DMS114 treated with DMSO at 0.1 percent for 48 hours (cell line): ENCODE results near the gene SLC39A11.
"Not testable (repeated sequence)": the region's sequence is repeated elsewhere in the genome, so short reads cannot be mapped to it uniquely, and the experiment has no call there.

Experiments used
- DNase-seq: peaks from one replicate; lab custom pipeline; 2025; ENCODE audit not compliant: unreplicated experiment; lab: John Stamatoyannopoulos, UW

The SLC39A11 gene

DNA sequence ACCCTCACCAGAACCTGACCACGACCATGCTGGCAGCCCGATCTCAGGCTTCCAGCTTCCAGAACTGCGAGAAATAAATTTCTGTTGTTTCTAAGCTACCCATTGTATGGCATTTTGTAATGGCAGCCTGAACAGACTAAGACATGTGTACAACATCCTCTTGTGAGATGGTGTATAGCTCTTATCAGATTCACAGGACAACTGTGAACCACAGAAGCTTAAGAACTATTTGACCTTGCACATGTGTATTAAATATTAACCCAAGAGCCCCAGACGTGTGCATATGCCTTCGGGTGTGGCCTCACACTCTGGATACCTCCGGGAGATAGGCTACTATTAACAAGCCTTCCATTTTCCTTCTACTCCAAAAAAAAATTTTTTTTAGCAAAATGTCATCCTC lies 248.9 kb downstream of the SLC39A11 start:
- DNase-seq, result no peak

DNA sequence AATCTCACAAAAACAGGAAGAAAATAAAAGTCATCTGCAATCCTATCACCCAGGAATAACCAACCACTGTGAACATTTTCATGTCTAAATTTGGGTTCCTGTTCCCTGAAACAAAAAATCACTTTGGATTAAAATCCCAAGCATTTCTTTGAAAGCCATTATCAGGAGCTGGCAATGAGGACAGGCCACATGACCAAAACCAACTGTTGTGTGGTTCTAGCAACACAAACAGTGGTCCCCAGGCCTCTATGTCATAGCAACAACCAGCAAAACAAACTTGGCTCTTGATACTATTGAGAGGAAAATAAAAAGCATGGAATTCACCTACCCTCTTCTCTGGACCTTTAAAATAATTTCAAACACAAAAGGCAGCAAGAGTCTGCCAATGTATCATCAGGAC lies 252.5 kb downstream of the SLC39A11 start:
- no peak for DNase-seq

DNA sequence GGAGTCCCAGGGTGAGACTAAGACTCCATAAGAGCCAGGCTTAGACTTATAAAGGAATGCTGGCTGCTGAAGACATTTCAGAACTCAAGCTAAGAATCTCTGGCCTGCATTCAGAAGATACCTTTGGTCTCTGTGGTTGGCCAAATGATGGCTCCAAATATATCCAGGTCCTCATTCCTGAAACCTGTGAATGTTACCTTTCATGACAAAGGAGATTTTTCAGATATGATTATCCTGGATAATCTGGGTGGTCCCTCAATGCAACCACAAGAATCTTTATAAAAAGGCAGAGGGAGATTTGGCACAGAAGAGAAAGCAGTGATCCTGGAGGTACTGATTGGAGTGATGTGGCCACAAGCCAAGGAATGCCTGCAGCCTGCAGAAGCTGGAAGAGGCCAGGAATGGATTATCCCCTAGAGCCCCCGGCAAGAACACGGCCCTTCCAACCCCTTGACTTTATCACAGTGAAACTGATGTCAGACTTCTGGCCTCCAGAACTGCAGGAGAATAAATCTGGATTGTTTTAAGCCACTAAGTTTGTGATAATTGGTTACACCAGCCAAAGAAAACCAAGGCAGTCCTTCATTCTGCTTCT lies 253.3 kb downstream of the SLC39A11 start:
- DNase-seq, result no peak

DNA sequence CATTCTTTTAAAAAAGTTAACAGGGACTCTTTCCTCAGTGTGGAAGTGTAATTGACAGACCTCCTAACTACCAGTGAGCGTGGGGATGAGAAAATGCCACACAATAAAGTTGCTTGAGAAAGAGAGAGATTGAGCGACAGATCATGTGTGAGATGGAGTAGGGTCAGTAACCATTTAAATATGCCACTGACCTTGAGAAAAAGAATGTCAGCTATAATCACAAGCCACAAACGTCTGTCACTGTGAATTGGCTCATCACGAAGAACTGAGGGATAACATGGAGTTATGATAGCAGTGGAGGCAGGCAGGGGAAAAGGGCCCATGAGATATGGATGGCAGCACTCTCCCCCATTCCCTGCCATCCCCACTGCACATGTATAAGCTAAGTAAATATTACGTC lies 253.9 kb downstream of the SLC39A11 start:
- DNase-seq, result no peak

DNA sequence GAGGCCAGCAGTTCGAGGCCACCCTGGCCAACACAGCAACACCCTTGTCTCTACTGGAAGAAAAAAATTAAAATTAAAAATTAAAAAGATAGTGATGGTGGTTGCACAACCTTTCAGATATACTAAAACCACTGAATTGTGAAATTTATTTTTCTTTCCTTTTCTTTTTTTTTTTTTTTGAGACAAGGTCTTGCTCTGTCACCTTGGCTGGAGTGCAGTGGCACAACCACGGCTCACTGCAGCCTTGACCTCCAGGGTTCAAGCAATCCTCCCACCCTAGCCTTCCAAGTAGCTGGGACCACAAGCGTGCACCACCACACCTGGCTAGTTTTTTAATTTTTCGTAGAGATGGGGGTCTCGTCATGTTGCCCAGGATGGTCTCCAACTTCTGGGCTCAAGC lies 254.4 kb downstream of the SLC39A11 start:
- no peak for DNase-seq

DNA sequence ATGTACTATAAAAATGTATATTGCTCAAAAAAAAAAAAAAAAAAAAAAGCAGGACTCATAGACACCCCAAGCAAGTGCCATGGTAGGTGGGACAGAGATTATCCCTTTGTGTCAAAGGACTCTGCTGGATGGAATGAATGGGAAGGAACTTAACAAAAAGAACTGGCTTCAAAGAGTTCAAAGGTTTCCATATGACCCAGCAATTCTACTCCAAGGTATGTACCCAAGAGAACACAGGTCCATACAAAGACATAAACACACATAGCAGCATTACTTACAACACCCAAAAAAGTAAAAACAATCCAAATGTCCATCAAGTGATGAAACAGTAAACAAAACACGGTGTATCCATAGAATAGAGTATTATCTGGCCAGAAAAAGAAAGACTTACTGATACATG lies 255.2 kb downstream of the SLC39A11 start:
- no peak for DNase-seq

DNA sequence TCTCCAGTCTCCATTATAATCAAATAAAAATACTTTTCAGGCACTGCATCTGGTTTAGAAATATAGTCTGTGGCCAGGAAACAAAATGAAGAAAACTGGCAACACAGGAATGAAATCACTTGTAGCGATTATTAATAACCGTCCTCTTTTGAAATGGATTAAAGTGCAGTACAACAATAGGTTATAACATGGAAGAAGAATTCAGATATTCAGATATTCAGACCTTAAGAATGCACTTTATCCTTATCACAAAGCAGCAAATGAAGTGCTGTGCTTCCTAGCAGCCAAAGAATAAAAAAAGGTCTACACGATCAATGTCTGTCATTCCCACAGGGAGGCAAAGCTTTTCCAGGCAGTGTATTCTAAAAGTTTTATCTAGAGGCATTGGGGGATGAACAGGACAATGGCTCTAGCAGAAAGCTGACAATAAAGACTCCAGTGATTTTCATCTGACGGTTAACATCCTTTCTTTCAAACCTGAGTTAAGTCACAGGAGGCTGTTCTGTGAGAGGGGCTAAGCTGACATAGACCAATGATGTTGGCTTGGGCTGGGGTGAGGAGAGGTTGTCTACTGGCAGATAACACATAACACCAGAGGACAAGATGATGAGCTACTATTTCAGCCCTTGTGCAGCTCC lies 259.2 kb downstream of the SLC39A11 start:
- DNase-seq, result no peak

DNA sequence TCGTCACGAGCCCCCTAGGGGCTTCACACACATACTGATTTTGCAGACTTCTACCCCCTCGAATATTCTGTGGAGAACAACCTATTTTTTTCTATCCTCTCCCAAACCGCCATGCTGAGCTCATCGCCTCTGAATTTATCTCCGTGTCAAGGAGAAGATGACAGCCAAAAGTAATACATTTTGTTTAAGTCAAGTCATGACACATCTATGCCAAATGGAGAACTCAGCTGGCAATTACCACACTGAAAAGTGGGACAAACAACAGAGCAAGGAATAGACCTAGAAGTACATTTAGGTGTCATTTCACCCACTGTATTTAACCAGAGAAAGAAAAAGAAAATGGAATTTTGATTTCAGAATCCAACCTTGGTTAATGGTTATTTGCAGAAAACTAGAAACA lies 260.2 kb downstream of the SLC39A11 start:
- no peak for DNase-seq

DNA sequence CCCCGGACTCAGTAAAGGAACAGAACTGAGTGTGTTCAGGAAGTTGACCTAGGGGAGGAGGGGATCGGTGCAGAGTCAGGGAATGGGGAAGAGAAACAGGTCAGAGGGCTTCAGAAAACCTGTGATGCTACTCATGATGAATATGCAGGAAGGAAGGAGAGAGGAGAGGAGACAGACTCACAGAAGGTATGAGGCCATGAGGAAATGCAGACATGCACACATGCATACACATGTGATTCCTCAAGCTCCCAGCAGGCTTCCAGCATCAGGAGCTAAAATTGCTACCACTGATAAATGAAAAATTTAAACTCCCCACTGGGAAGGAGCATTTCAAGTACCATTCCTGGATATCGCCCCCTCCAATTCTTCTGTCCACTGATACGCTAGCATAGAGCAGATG lies 262.6 kb downstream of the SLC39A11 start:
- no peak for DNase-seq

DNA sequence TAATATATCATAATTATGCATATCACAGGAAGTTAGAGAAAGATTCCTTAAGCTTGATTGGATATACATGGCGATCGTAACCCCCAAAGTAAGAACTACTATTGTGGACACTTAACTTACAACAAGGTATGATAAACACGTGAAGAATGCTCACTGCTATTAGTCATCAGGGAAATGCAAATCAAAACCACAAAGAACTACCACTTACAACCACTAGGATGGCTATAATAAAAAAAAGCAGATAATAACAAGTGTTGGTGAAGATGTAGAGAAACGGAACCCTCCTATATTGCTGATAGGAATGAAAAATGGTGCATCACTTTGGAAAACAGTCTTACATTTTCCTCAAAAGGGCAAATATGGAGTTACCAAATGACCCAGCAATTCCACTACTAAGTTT lies 265.9 kb downstream of the SLC39A11 start:
- DNase-seq, result no peak

DNA sequence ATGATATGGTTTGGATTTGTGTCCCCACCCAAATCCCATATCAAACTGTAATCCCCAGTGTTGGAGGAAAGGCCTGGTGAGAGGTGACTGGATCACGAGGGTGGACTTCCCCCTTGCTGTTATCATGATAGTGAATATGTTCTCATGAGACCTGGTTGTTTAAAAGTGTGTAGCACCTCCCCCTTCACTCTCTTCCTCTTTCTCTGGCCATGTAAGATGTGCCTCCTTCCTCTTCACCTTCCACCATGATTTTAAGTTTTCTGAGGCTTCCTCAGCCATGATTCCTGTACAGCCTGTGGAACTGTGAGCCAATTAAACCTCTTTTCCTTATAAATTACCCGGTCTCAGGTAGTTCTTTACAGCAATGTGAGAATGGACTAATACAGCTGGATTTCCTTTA lies 266.4 kb downstream of the SLC39A11 start:
- DNase-seq, result not testable (repeated sequence)

DNA sequence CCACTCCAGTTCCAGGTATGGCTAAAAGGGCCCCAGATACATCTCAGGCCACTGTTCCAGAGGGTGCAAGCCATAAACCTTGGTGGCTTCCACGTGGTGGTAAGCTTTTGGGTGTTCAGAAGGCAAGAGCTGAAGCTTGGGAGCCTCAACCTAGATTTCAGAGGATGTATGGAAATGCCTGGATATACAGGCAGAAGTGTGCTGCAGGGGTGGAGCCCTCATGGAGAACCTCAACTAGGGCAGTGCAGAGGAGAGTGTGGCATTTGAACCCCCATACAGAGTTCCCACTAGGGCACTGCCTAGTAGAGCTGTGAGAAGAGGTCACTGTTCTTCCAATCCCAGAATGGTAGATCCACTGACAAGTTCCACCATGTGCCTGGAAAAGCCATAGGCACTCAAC lies 267.3 kb downstream of the SLC39A11 start:
- DNase-seq, result no peak

DNA sequence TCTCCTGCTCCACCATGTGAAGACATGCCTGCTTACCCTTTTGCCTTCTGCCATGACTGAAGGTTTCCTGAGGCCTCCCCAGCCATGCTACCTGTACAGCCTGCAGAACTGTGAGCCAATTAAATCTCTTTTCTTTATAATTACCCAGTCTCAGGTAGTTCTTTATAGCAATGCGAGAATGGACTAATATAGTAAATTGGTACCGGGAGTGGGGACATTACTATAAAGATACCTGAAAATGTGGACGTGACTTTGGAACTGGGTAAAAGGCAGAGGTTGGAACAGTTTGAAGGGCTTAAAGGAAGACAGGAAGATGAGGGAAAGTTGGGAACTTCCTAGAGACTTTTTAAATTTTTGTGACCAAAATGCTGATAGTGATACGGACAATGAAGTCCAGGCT lies 268.2 kb downstream of the SLC39A11 start:
- DNase-seq, result not testable (repeated sequence)

DNA sequence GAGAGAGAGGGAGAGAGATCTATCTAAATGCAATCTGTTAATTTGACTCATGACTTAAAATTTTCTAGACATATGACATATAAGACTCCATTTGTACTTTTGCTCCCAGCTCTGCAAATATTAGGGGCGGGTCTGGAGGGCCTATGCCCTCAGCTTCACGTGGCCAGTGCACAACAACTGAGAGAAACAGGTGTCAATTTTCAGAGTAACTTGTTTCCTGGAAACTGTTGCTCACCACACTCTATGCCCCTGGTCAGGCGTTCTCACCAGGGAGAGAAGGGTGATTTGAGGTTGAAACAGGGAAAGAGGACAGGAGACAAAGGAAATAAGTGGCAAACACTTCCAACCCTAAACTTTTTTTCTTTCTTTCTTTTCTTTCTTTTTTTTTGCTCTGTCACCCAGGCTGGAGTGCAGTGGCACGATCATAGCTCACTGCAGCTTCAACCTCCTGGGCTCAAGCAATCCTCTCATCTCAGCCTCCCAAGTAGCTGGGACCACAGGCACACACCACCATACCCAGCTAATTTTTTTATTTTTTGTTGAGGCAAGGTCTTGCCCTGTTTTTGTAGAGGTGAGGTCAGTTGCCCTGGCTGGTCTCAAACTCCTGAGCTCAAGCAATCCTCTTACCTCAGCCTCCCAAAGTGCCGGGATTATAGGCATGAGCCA lies 270.0 kb downstream of the SLC39A11 start:
- DNase-seq, result no peak

DNA sequence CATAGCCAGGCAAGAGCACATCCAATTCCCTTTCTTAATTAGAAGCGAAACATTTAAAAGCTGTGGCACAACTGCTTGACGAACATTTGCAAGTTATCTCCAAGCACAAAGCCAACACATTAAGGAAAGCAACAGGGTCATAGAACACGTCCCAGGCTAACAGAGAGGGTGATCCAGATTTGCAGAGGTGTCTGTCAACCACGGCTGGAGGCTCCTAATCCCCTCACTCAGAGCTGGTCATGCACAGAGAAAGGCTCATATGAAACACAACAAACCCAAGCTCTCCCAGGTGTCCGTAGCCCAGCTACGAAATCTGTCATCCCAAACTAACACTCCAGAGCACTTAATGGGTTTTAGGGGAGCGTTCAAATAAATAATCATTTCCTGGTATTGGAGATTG lies 276.1 kb downstream of the SLC39A11 start:
- no peak for DNase-seq

DNA sequence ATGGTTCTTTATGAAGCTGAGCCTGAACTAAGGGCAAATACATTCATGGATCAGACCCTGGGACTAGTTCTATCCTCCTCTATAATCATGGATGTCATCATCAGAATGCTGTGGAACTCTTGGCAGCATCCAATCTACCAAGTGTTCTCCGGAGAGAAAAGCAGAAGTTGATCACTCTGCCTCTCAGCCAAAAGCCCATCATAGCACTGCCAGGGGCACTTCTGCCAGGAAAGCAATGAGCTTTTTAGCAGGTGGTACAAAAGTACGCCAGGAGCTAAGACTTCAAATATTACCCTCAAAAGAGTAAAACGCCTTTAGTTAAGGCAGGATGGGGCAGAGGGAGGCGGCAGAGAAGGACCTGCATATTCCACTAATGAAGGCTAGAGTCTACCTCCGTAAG lies 279.0 kb downstream of the SLC39A11 start:
- DNase-seq, result no peak

DNA sequence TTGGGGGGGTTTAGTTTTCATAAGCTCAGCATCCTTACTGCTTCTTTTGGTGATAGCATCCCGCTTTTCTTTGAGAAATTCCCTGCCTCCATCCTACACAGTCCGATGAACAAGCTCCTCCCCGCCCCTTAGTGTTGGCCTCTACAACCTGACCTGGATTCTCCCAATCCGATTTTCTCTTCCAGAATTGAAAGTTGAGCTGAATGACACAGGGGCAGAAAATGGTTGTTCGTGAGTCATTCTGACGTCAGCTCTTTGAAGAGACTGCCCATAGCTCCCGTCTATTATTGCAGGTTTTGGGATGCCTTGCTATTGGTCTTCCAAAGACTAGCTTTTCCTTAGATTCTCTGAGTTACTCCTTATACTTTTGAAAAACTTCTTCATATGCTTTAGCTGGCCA lies 279.7 kb downstream of the SLC39A11 start:
- DNase-seq, result no peak

DNA sequence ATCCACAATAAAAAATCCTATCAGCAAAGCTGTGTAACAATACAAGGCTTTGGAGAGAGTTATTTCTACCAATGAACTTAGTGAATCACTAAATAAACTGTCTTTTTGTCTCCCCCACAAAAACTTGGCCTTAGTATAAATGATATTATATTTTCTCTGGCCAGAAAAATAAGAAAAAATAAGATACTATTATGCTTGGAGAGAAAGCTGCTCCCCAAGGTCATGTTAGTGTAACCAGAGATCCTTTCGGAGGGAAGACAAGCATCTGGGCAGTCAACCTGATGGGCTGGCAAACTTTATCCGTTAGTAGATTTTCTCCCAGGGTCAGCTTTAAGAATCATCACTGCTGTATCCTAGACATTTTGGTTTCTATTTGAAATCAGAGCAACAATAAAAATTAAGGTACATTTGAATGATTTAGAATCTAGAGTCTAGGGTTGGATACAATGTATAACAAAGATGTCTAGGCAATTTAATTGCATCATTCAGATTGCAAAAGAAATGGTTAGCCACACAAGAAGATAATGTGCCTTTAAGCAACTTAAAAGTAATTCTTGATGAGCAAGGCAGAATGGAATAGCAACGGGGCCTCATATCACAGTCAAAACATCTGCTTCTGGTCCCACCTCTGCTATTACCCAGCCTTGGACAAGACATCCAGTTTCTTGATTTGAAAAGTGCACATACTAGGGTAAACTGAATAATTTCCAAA lies 280.4 kb downstream of the SLC39A11 start:
- no peak for DNase-seq

DNA sequence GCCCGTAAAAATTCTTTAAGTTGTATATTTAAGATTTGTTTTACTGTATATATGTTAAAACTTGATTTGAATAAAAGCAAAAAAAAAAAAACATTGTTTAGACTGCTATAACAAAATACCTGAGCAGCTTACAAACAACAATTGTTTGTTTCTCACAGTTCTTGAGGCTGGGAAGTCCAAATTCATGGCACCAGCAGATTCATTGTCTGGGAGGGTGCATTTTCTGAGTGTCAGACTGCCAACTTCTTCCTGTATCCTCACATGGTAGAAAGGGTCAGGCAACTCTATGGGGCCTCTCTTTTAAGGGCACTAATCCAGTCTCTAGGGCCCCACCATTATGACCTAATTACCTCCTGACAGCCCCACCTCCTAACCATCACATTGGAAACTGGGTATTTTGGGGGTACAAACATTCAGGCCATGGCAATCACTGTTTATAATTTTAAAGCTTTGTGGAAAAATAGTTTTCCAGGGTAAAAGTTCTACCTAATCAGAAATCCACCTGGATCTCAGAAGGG lies 281.4 kb downstream of the SLC39A11 start:
- no peak for DNase-seq

DNA sequence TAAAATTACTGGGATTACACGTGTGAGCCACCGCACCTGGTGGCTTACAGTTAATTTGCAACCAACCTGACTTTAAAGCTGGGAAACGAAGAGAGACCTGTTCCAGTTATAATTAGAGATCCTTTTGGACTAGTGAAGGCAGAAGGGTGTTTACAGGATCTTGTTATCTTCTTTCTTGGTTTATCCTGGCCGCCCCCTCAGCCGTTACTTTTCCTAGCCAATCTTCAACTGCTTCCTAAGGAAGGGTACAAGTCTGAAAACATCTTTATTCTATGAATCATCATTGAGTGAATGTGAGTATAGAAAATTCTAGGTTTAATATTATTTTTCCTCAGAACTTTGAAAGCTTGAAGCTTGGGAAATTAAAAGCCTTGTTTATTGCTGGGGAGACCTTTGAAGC lies 286.5 kb downstream of the SLC39A11 start:
- no peak for DNase-seq

DNA sequence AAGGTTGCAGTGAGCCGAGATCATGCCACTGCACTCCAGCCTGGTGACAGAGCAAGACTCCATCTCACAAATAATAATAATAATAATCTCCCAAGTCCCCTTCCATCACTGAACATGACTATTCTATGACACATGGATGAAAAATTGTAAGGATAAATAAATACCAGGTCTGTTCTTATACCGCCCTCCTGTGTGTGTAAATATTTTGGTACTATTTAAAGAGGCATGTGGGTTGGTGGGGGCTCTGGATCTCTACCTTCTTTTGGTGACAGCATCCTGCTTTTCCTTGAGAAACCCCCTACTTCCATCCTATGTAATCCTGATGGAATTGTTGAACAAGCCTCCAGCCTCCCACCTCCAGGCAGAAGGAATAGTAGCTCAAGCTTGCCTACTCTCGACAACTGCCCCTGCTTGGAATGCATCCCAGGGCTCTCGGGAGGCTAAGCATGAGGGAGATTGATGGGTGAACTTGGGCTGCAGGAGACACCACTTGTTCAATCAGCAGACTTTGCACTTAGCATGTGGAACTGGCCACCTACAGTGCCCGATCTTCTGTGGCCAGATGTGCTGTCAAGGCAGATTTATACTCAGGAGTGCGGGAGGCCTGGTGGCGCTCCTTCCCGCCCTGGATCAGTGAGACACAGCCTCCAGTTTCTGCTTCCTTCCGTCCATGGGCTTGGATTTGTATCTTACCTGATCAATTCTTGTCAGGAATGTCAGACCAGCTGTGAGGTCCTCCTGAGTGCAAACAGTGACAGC lies 287.4 kb downstream of the SLC39A11 start:
- DNase-seq, result no peak
